Measurements from ENCODE around the gene VPREB3. TPM values are rescaled to one million over a fixed set of nuclear protein-coding genes. Genes with fewer than 3 reads are reported as not detected.

Gene VPREB3
- polyA plus RNA-seq, 1 of the 3 experiments (the other 2 are of a cell fraction) = not detected

- Histone ChIP-seq H3K4me3 (ENCODE audit: low read depth in 2 of 2, low read length in 1 of 2) (no peak overlapping the region), H3K9me2 (no peaks in the 10 kb centered on the region), H3K27ac (ENCODE audit: low read depth in 2 of 2, low read length in 1 of 2) (no peak overlapping the region), H3K4me2 (no peak overlapping the region), H3K79me2 (ENCODE audit: insufficient read depth) (peaks cover 67% of the 10 kb centered on the region), H2AFZ (ENCODE audit: low read depth) (no peak overlapping the region), H3K4me1 (ENCODE audit: control insufficient read depth in 1 of 2, insufficient read depth in 2 of 2, low read depth in 1 of 2, low read length in 1 of 2) (peaks cover 0 to 44% of the 10 kb centered on the region in 2 experiments; a peak in 2 of 4 replicates), H3K9me3 (no peaks in the 10 kb centered on the region), H3K36me3 (replicated peaks in 1 of 2; ENCODE audit: control insufficient read depth in 1 of 2, insufficient read depth in 2 of 2, low read length in 1 of 2) (peaks cover 4 to 17% of the 10 kb centered on the region in 2 experiments), H3F3A (replicated peaks; ENCODE audit: insufficient read depth) (peaks cover 5% of the 10 kb centered on the region), H4K20me1 (ENCODE audit: insufficient read depth) (peaks cover 56% of the 10 kb centered on the region), H3K27me3 (ENCODE audit: insufficient read depth) (no peaks in the 10 kb centered on the region), H3K9ac (no peak overlapping the region)
- no peak for TF ChIP-seq SMC3 (IDR thresholded peaks at IDR 0.05; ENCODE audit: low read depth, low read length)
- no peak for TF ChIP-seq FOXM1 (IDR thresholded peaks at IDR 0.05; ENCODE audit: low read depth)
- no peak for TF ChIP-seq ELF1 (IDR thresholded peaks at IDR 0.05)
- WGBS (ENCODE audit: low lambda C conversion rate) = 74% methylated on average over 4 of the region's 4 CpGs
- ChIA-PET CTCF (interaction anchor here (0.6 to 5.3 kb wide), 11 partner anchors 11 to 68 kb away, joined by 3 to 36 read pairs (median 4); partner anchors contain the start of genes CHCHD10 and SLC2A11), POLR2A (no interaction called here)
- DNase-seq = no peak
These were observed 34.9 kb upstream of the VPREB3 start for GRCh38 chr22:23789121-23789520.

GRCh38 chr22:23787910-23788309 lies 33.7 kb upstream of the VPREB3 start:
- 64% methylated on average over 3 of the region's 3 CpGs for WGBS (ENCODE audit: low lambda C conversion rate)
- H3K9me2 ChIP-seq = no peaks in the 10 kb centered on the region
- peak overlapping the region; percentile 84 to 92 for H3K4me3 ChIP-seq (ENCODE audit: low read depth in 2 of 2, low read length in 1 of 2)
- H3K4me1 ChIP-seq (ENCODE audit: control insufficient read depth in 1 of 2, insufficient read depth in 2 of 2, low read depth in 1 of 2, low read length in 1 of 2) = peaks cover 0 to 48% of the 10 kb centered on the region in 2 experiments; a peak in 2 of 4 replicates
- ChIA-PET CTCF (interaction anchor here (0.7 to 5.3 kb wide), 4 partner anchors 10 to 61 kb away, joined by 3 to 36 read pairs (median 7); partner anchors contain the start of gene CHCHD10), POLR2A (interaction anchor here (0.9 kb wide), 1 partner anchor 13 kb away, joined by 4 read pairs; no protein-coding TSS in a partner anchor)
- peaks cover 57% of the 10 kb centered on the region for H3K79me2 ChIP-seq (ENCODE audit: insufficient read depth)
- no peaks in the 10 kb centered on the region for H3K9me3 ChIP-seq
- H3K36me3 ChIP-seq (replicated peaks in 1 of 2; ENCODE audit: control insufficient read depth in 1 of 2, insufficient read depth in 2 of 2, low read length in 1 of 2) = peaks cover 0 to 10% of the 10 kb centered on the region in 2 experiments
- peak overlapping the region; percentile 99 for H3K9ac ChIP-seq
- peaks cover 55% of the 10 kb centered on the region for H4K20me1 ChIP-seq (ENCODE audit: insufficient read depth)
- peak overlapping the region; percentile 34; the same call in 1 of the 2 replicates for H2AFZ ChIP-seq (ENCODE audit: low read depth)
- TF ChIP-seq SIN3A (IDR thresholded peaks at IDR 0.05; ENCODE audit: borderline replicate concordance, low read depth, low read length) (no peak), USF2 (IDR thresholded peaks at IDR 0.05; ENCODE audit: borderline replicate concordance, low read depth, low read length) (no peak), MXI1 (IDR thresholded peaks at IDR 0.05; ENCODE audit: low read depth, low read length) (no peak), RXRA (IDR thresholded peaks at IDR 0.05; ENCODE audit: borderline replicate concordance, low read depth) (no peak), FOSL2 (IDR thresholded peaks at IDR 0.05; ENCODE audit: borderline replicate concordance, low read depth) (no peak), SMC3 (IDR thresholded peaks at IDR 0.05; ENCODE audit: low read depth, low read length) (no peak), GATA2 (CRISPR knock-in tag; IDR thresholded peaks at IDR 0.05) (no peak), CHD2 (IDR thresholded peaks at IDR 0.05; ENCODE audit: low read length, partially characterized antibody) (no peak), REST (IDR thresholded peaks at IDR 0.05; ENCODE audit: low read depth, low read length) (no peak), NRF1 (IDR thresholded peaks at IDR 0.05; ENCODE audit: low read depth, low read length) (no peak), RAD21 (IDR thresholded peaks at IDR 0.05; ENCODE audit: low read length) (no peak), CTCF (IDR thresholded peaks at IDR 0.05) (no peak), YY1 (IDR thresholded peaks at IDR 0.05; ENCODE audit: low read depth) (no peak), EZH2phosphoT487 (IDR thresholded peaks at IDR 0.05; ENCODE audit: borderline replicate concordance, low read depth) (no peak)
- peaks cover 4% of the 10 kb centered on the region for H3F3A ChIP-seq (replicated peaks; ENCODE audit: insufficient read depth)
- no peak for DNase-seq
- H3K27me3 ChIP-seq (ENCODE audit: insufficient read depth) = no peaks in the 10 kb centered on the region
- H3K27ac ChIP-seq (ENCODE audit: low read depth in 2 of 2, low read length in 1 of 2) = peak overlapping the region; percentile 70 to 98; a peak in 3 of 4 replicates
- peak overlapping the region; percentile 96 for H3K4me2 ChIP-seq
